Measurements from ENCODE around the gene KRTAP9-3. TPM values are rescaled to one million over a fixed set of nuclear protein-coding genes. Genes with fewer than 3 reads are reported as not detected.

The KRTAP9-3 gene
- total RNA-seq, 1 experiment from 2014 or later: not detected

GRCh38 chr17:41265078-41265477 lies 32.8 kb downstream of the KRTAP9-3 start, which contains the start of gene KRTAP9-6 (continued):
- no peak for TF ChIP-seq CTCF (IDR thresholded peaks at IDR 0.05 in 2 of 3, conservative IDR thresholded peaks at IDR 0.05 in 1 of 3; ENCODE audit: borderline replicate concordance in 1 of 3, insufficient read depth in 1 of 3, low read depth in 2 of 3, low read length in 2 of 3)
- no peak for TF ChIP-seq REST (IDR thresholded peaks at IDR 0.05; ENCODE audit: low read depth)

- H3K9me3 ChIP-seq (ENCODE audit: control insufficient read depth in 1 of 2, insufficient read depth in 1 of 2, low read depth in 1 of 2, low read length in 2 of 2): no peaks in the 10 kb centered on the region
- H3K9me2 ChIP-seq (ENCODE audit: insufficient read depth): no peaks in the 10 kb centered on the region
- no peak overlapping the region for H2AFZ ChIP-seq (ENCODE audit: low read depth, low read length, poor library complexity, severe bottlenecking)
- H3K4me2 ChIP-seq (ENCODE audit: low read length): no peak overlapping the region
- intact Hi-C loops (cut with micrococcal nuclease): no loop called here
- ChIA-PET CTCF (no interaction called here), RAD21 (ENCODE audit: low non-redundant PET in 1 of 2, low total read pairs in 2 of 2, uncharacterized antibody in 2 of 2, unreplicated experiment in 2 of 2) (no interaction called here), POLR2A (no interaction called here)
- DNase-seq (ENCODE audit: low read depth, low spot score) (no peak), ATAC-seq (no peak)
- no peaks in the 10 kb centered on the region for H3K36me3 ChIP-seq (ENCODE audit: control insufficient read depth in 1 of 2, insufficient read depth in 2 of 2, low read length in 2 of 2)
- H3K27ac ChIP-seq (ENCODE audit: low read depth, low read length): no peak overlapping the region
- H3K27me3 ChIP-seq (ENCODE audit: insufficient read depth, low read length): no peaks in the 10 kb centered on the region
- no peaks in the 10 kb centered on the region for H4K20me1 ChIP-seq (ENCODE audit: insufficient read depth)
- H3K9ac ChIP-seq (ENCODE audit: low read length): no peak overlapping the region
- no peaks in the 10 kb centered on the region for H3K79me2 ChIP-seq (ENCODE audit: insufficient read depth, low read length)
- no TSS peak for BruUV-seq (replicated peaks)
- H3K4me3 ChIP-seq (replicated peaks in 1 of 2; ENCODE audit: low read depth in 1 of 2, low read length in 2 of 2): no peak overlapping the region
- H3K4me1 ChIP-seq (ENCODE audit: control insufficient read depth in 1 of 2, insufficient read depth in 2 of 2, low read length in 2 of 2): no peaks in the 10 kb centered on the region
- TF ChIP-seq CEBPB (IDR thresholded peaks at IDR 0.05; ENCODE audit: low read depth) (no peak), ATF3 (IDR thresholded peaks at IDR 0.05) (no peak), YY1 (IDR thresholded peaks at IDR 0.05; ENCODE audit: extremely low read depth, insufficient replicate concordance, low read depth, low read length) (no peak), EGR1 (IDR thresholded peaks at IDR 0.05; ENCODE audit: low read depth) (no peak), FOSL1 (IDR thresholded peaks at IDR 0.05; ENCODE audit: low read depth) (no peak), ZBTB33 (IDR thresholded peaks at IDR 0.05; ENCODE audit: extremely low read depth, insufficient replicate concordance, low read length) (no peak), MAX (IDR thresholded peaks at IDR 0.05) (no peak), POLR2AphosphoS5 (IDR thresholded peaks at IDR 0.05; ENCODE audit: low read depth, low read length) (no peak), REST (IDR thresholded peaks at IDR 0.05; ENCODE audit: low read depth) (no peak), EZH2phosphoT487 (IDR thresholded peaks at IDR 0.05; ENCODE audit: borderline replicate concordance) (no peak), SRF (IDR thresholded peaks at IDR 0.05; ENCODE audit: low read depth) (no peak)
These were observed 35.5 kb downstream of the KRTAP9-3 start for GRCh38 chr17:41267711-41268110.
